Psoas muscle (tissue), 8 donors: Measurements from ENCODE around the gene SH2D3A. TPM values are rescaled to one million over a fixed set of nuclear protein-coding genes. Genes with fewer than 3 reads are reported as not detected.

ENCODE experiments used
- ATAC-seq, 4 donors: fragments of 200-7000 bp; cut with Tn5 transposase; one replicate each; pipeline ENCODE4 v1.9.1; 2020; ENCODE audit warnings: moderate library complexity in 3 of 4, mild to moderate bottlenecking in 2 of 4
- DNase-seq, 2 donors: peaks; one replicate each; pipeline ENCODE4 v3.0.0-alpha.2; 2020
- H3K27ac ChIP-seq: fragments of 200-600 bp; one replicate; pipeline ENCODE4 v1.8.0; 2022
- H3K27me3 ChIP-seq, 3 donors: fragments of 200-600 bp in 1 of 3; one replicate each; pipeline versions ENCODE4 v1.6.1 to v1.8.0; 2013 to 2022; ENCODE audit warnings: low read length in 2 of 3, mild to moderate bottlenecking in 2 of 3, moderate library complexity in 1 of 3; ENCODE audit not compliant: insufficient read depth in 3 of 3
- H3K36me3 ChIP-seq, 2 donors: fragments of 200-600 bp in 1 of 2; one replicate each; pipeline versions ENCODE4 v1.6.1 to v1.8.0; 2013 to 2022; ENCODE audit warnings: low read depth in 1 of 2, mild to moderate bottlenecking in 1 of 2, moderate library complexity in 1 of 2; ENCODE audit not compliant: insufficient read depth in 1 of 2
- H3K4me1 ChIP-seq: fragments of 200-600 bp; one replicate; pipeline ENCODE4 v1.8.0; 2022
- H3K4me3 ChIP-seq: fragments of 200-600 bp; one replicate; pipeline ENCODE4 v1.8.0; 2022; ENCODE audit warnings: mild to moderate bottlenecking
- H3K9me3 ChIP-seq: fragments of 200-600 bp; one replicate; pipeline ENCODE4 v1.8.0; 2022
- WGBS, 3 donors: extraction: QIAGEN DNeasy Blood & Tissue Kit; methylation state at CpG; one replicate each; pipeline versions ENCODE4 v1.1.6 to v1.1.7; 2013; 5-methylcytosine and 5-hydroxymethylcytosine counted together
- intact Hi-C, 2 donors: fragments of 100-400 bp; cut with DNase I; formaldehyde crosslinking; loops; one replicate each; pipeline versions ENCODE4 v1.11.0 to v1.14.2; 2022
- polyA plus RNA-seq, 3 donors: library from polyadenylated mRNA; stranded (reverse); fragments of 200-250 nt; gene quantifications; one replicate each; pipeline ENCODE4 v1.2.3, GENCODE V29; 2013
- total RNA-seq, 4 donors: library from RNA; stranded (reverse); fragmentation: NEBNext Ultra II Directional in 2 of 4; extraction: Animal tissue kit (Norgen Biotek cat#: 25700) in 2 of 4; gene quantifications; one replicate each; pipeline versions ENCODE4 v1.2.1 to v1.2.4, GENCODE V29; 2021 to 2023
- TF ChIP-seq, protein P1 (sequence below): fragments of 200-600 bp; IDR thresholded peaks from one replicate; pipeline ENCODE4 v1.8.0; 2022; ENCODE audit warnings: antibody characterized with exemption
- donor health status: healthy with polysubstance abuse.
- donor health status: DM: no; HTN: no; CAD: no; lungs with moderate emphysema.
- donor health status: Bipolar disorder and iron deficiency.
- donor health status: healthy.
- donor health status: DM: yes; HTN: yes; CAD: no.
- donor health status: DM: no; HTN: no; CAD: no.
- donor health status: DM: no; HTN: no; CAD: no.
- donor health status: DM: yes; HTN: yes; CAD: no.

The SH2D3A gene
- total and polyA plus RNA-seq, 7 donors, result 0.07 to 0.17 (median 0.12) TPM; not detected in 3

DNA sequence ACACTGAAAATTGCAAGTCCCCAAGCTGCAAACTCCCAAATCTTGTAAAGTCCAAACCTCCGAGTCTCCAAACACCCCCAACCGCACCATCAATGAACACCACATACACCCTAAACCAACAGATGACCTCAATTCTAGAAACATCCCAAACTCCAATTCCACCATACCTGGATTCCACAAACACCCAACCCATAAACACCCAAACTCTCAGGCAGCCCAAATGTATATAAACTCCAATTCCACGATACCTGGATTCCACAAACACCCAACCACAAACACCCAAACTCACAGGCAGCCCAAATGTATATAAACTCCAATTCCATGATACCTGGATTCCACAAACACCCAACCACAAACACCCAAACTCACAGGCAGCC is 47.3 kb downstream of the SH2D3A start:
- WGBS, 3 donors, result 89 to 93% (median 92%) methylated on average over 3 of the region's 3 CpGs
- no peak for ATAC-seq
- Histone ChIP-seq H3K9me3 (no peaks in the 10 kb centered on the region), H3K4me3 (peak overlapping the region; percentile 48), H3K27me3 (peaks cover 0 to 13% (median 3%) of the 10 kb centered on the region in 3 donors), H3K4me1 (no peaks in the 10 kb centered on the region), H3K27ac (no peak overlapping the region), H3K36me3 (no peaks in the 10 kb centered on the region)
- intact Hi-C loops, result no loop called here
- TF ChIP-seq, protein P1, sequence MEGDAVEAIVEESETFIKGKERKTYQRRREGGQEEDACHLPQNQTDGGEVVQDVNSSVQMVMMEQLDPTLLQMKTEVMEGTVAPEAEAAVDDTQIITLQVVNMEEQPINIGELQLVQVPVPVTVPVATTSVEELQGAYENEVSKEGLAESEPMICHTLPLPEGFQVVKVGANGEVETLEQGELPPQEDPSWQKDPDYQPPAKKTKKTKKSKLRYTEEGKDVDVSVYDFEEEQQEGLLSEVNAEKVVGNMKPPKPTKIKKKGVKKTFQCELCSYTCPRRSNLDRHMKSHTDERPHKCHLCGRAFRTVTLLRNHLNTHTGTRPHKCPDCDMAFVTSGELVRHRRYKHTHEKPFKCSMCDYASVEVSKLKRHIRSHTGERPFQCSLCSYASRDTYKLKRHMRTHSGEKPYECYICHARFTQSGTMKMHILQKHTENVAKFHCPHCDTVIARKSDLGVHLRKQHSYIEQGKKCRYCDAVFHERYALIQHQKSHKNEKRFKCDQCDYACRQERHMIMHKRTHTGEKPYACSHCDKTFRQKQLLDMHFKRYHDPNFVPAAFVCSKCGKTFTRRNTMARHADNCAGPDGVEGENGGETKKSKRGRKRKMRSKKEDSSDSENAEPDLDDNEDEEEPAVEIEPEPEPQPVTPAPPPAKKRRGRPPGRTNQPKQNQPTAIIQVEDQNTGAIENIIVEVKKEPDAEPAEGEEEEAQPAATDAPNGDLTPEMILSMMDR, result no peak
- DNase-seq, result no peak

GRCh38 chr19:6719540-6719861 is 47.7 kb downstream of the SH2D3A start:
- 57 to 63% (median 61%) methylated on average over 6 of the region's 6 CpGs for WGBS, 3 donors
- peaks cover 0 to 17% (median 3%) of the 10 kb centered on the region in 3 donors for H3K27me3 ChIP-seq
- H3K4me1 ChIP-seq, result no peaks in the 10 kb centered on the region
- no peak for DNase-seq
- no peak overlapping the region for H3K27ac ChIP-seq
- H3K36me3 ChIP-seq, result no peaks in the 10 kb centered on the region
- intact Hi-C loops, result no loop called here
- ATAC-seq, result no peak
- peak overlapping the region; percentile 48 for H3K4me3 ChIP-seq
- TF ChIP-seq, protein P1, result no peak
- H3K9me3 ChIP-seq, result no peaks in the 10 kb centered on the region

DNA sequence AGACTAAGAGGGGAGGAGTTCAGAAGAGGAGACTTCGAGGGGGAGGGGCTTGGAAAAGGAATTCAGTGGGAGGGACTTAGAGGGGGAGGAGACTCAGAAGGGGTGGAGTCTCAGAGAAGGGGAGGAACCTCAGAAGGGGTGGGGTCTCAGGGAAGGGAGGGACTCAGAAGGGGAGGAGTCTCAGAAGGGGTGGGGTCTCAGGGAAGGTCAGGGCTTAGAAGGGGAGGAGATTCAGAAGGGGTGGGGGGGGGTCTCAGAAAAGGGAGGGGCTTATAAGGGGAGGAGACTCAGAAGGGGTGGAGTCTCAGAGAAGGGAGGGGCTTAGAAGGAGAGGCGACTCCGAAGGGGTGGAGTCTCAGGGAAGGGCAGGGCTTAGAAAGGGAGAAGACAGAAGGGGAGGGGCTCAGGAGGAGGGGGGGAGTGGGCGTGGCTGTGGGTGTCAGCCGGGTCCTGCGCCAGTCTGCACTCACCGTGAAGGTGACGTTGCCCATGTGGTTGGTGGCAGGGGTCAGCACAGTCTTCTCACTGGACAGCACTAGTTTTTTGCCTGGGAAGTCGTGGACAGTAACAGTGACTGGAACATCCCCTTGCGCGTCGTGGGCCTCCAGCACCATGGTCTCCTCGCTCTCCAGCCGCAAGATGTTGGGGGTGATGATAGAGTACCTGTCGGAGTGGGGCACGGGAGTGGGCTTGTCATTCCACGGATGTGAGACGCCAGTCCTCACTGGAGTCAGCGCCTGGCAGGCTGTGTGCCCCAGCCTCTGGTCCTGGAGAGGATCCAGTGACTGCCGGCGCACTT is 48.3 kb downstream of the SH2D3A start:
- peak; percentile 54 to 81 for DNase-seq
- H3K27ac ChIP-seq, result no peak overlapping the region
- WGBS, 3 donors, result 43 to 55% (median 48%) methylated on average over 21 of the region's 21 CpGs

DNA sequence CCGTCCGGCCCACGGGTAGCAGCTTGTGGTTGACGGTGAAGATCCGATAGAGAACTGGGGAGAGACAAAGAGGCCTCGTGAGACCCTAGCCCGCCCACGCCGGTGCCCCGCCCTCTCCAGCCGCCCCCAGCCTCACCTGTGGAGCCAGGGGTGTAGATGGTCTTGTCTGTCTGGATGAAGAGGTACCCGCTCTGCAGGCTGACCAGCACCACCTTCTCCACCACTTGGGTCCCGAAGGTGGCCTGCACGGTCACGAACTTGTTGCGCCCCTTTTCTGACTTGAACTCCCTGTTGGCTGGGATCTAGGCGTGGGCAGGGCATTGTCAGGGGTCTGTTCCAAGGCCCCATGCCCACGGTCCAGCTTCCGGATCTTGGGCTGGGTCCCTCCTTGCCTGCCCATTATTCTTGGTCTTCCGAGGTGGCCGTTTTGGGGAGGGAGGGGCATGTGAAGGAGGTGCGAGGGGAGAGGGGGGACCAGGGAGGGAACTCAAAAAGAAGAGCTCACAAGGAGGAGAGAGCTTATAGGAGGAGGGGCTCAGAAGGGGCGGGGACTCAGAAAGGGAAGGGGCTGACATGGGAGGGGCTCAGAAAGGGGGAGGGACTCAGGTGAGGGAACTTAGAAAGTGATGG is 49.0 kb downstream of the SH2D3A start:
- TF ChIP-seq, protein P1, result no peak
- intact Hi-C loops, result no loop called here
- H3K27me3 ChIP-seq, result peaks cover 0 to 17% (median 3%) of the 10 kb centered on the region in 3 donors
- no peaks in the 10 kb centered on the region for H3K36me3 ChIP-seq
- H3K9me3 ChIP-seq, result no peaks in the 10 kb centered on the region
- ATAC-seq (peak in 1 of 4 donors; percentile 3), DNase-seq (no peak)
- no peak overlapping the region for H3K4me3 ChIP-seq
- no peaks in the 10 kb centered on the region for H3K4me1 ChIP-seq
- 52 to 64% (median 61%) methylated on average over 21 to 23 of the region's 23 CpGs for WGBS, 3 donors
- no peak overlapping the region for H3K27ac ChIP-seq

More for the DNA sequence above, 48.3 kb downstream of the SH2D3A start:
- intact Hi-C loops, result no loop called here
- Histone ChIP-seq H3K27me3 (peaks cover 0 to 17% (median 3%) of the 10 kb centered on the region in 3 donors), H3K9me3 (no peaks in the 10 kb centered on the region), H3K4me3 (peak overlapping the region; percentile 48), H3K36me3 (no peaks in the 10 kb centered on the region), H3K4me1 (no peaks in the 10 kb centered on the region)
- TF ChIP-seq, protein P1, result no peak
- ATAC-seq, result peak in 3 of 4 donors; percentile 35 to 68 (median 63)
